ENCODE data around the gene CDK9. TPM values are rescaled to one million over a fixed set of nuclear protein-coding genes. Genes with fewer than 3 reads are reported as not detected.
A peak's percentile ranks its signal among the peaks of the same experiment; 100 is the strongest.

CDK9 gene
- total and polyA plus RNA-seq, 10 donors = 49.2 to 149 (median 97.4) TPM

DNA sequence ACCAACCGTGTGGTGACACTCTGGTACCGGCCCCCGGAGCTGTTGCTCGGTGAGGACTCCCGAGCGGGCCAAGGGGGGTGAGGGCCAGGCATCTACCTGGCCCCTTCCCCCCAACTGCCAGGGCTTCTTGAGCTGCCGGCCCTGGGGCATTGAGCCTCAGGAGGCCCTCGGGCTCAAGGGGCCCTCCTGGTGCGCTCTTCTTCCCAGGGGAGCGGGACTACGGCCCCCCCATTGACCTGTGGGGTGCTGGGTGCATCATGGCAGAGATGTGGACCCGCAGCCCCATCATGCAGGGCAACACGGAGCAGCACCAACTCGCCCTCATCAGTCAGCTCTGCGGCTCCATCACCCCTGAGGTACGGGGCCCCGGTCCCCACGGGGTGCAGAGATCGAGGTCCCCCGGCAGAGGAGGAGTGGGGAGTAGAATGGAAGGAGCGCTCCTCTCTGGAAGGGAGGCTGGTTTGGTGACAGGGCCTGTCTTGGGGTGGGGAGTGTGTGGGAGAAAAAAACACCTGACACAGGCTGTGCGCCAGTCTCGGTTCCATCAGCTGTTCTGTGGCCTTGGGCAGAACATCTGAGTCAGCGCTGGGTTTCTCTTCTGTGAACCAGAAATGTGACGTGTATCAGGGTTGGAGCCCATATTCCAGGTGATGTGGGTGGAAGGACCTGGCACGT is 2.6 kb downstream of the CDK9 start:
- Histone ChIP-seq H3K4me1 (peaks cover 31 to 89% (median 81%) of the 10 kb centered on the region in 6 donors), H3K27ac (peak overlapping the region in 5 of 8 donors; percentile 60 to 99 (median 96))
- WGBS, 5 donors = 75 to 88% (median 84%) methylated on average over 18 to 26 of the region's 26 CpGs

DNA sequence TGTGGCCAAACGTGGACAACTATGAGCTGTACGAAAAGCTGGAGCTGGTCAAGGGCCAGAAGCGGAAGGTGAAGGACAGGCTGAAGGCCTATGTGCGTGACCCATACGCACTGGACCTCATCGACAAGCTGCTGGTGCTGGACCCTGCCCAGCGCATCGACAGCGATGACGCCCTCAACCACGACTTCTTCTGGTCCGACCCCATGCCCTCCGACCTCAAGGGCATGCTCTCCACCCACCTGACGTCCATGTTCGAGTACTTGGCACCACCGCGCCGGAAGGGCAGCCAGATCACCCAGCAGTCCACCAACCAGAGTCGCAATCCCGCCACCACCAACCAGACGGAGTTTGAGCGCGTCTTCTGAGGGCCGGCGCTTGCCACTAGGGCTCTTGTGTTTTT is 3.3 kb downstream of the CDK9 start:
- DNase-seq = no peak
- intact Hi-C loops (cut with DNase I; ENCODE audit: low total_unique reads) = loop anchor here (5.0 kb wide), 1 partner anchor 133 kb away; no protein-coding TSS in a partner anchor
- H3K27ac ChIP-seq = peak overlapping the region in 6 of 8 donors; percentile 13 to 99 (median 86)
- H3K36me3 ChIP-seq = peaks cover 6 to 76% (median 63%) of the 10 kb centered on the region in 6 donors
- no peaks in the 10 kb centered on the region for H3K9me3 ChIP-seq
- peak overlapping the region in 1 of 8 donors; percentile 100 for H3K4me3 ChIP-seq
- H3K4me1 ChIP-seq = peaks cover 24 to 89% (median 77%) of the 10 kb centered on the region in 6 donors
- WGBS, 5 donors = 73 to 94% (median 84%) methylated on average over 16 to 25 of the region's 25 CpGs
- no peaks in the 10 kb centered on the region for H3K27me3 ChIP-seq (replicated peaks in 1 of 7)
- TF ChIP-seq POLR2A (IDR thresholded peaks at IDR 0.05) (no peak), POLR2AphosphoS5 (IDR thresholded peaks at IDR 0.05) (peak in 2 of 3 donors; percentile 63 to 76)
- TF ChIP-seq, protein P1, sequence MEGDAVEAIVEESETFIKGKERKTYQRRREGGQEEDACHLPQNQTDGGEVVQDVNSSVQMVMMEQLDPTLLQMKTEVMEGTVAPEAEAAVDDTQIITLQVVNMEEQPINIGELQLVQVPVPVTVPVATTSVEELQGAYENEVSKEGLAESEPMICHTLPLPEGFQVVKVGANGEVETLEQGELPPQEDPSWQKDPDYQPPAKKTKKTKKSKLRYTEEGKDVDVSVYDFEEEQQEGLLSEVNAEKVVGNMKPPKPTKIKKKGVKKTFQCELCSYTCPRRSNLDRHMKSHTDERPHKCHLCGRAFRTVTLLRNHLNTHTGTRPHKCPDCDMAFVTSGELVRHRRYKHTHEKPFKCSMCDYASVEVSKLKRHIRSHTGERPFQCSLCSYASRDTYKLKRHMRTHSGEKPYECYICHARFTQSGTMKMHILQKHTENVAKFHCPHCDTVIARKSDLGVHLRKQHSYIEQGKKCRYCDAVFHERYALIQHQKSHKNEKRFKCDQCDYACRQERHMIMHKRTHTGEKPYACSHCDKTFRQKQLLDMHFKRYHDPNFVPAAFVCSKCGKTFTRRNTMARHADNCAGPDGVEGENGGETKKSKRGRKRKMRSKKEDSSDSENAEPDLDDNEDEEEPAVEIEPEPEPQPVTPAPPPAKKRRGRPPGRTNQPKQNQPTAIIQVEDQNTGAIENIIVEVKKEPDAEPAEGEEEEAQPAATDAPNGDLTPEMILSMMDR (IDR thresholded peaks at IDR 0.05 in 8 of 11, conservative IDR thresholded peaks at IDR 0.05 in 3 of 11) = no peak

More for the DNA sequence above, 2.6 kb downstream of the CDK9 start:
- intact Hi-C loops (cut with DNase I; ENCODE audit: low total_unique reads) = loop anchor here (5.0 kb wide), 1 partner anchor 134 kb away; no protein-coding TSS in a partner anchor
- Histone ChIP-seq H3K27me3 (replicated peaks in 1 of 7) (no peaks in the 10 kb centered on the region), H3K4me3 (peak overlapping the region in 1 of 8 donors; percentile 100), H3K9me3 (no peaks in the 10 kb centered on the region), H3K36me3 (peaks cover 6 to 69% (median 59%) of the 10 kb centered on the region in 6 donors)
- peak; percentile 81 for DNase-seq
- TF ChIP-seq, protein P1 (IDR thresholded peaks at IDR 0.05 in 8 of 11, conservative IDR thresholded peaks at IDR 0.05 in 3 of 11) = no peak
- TF ChIP-seq POLR2AphosphoS5 (IDR thresholded peaks at IDR 0.05) = peak in 1 of 3 donors; percentile 46
- TF ChIP-seq POLR2A (IDR thresholded peaks at IDR 0.05) = no peak

DNA sequence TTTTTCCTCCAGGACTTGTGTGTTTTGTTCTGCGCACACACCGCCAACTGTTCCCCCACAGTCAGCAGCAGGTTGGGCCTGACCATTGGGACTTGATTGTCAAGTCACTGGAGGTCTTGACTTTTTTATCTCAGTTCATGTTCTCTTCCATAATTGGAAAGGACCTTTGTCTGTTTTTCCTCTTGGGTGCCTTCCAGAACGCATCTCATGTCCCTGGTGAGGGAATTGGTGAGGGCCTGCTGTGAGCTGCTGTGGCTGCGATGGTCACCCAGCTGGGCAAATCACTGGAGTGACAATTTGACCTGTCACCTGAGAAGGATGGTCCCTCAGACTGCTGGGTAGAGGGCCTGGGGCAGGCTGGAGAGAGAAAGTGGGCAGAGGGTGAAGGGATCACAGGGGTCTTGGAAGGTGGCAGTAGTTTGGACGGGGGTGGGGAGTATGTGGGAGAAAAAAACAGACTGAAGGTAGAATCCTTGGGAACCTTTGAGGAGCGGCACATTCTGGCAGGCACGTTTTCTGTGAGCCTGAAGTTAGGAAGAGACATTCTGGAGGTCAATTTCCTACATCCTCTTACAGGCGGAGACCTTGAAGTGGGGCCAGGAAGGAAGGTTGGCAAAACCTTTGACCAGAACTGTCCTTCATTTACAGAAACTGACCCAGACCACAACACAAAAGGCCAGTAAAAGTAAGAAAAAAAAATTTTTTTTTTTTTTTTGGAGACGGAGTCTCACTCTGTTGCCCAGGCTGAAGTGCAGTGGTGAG is 4.4 kb downstream of the CDK9 start:
- DNase-seq = no peak
- peaks cover 16 to 91% (median 74%) of the 10 kb centered on the region in 6 donors for H3K4me1 ChIP-seq
- intact Hi-C loops (cut with DNase I; ENCODE audit: low total_unique reads) = loop anchor here (10.0 kb wide), 1 partner anchor 75 kb away; no protein-coding TSS in a partner anchor
- 75 to 85% (median 80%) methylated on average over 9 of the region's 9 CpGs for WGBS, 5 donors
- peak overlapping the region in 1 of 8 donors; percentile 11 for H3K4me3 ChIP-seq
- peaks cover 6 to 81% (median 65%) of the 10 kb centered on the region in 6 donors for H3K36me3 ChIP-seq
- no peaks in the 10 kb centered on the region for H3K9me3 ChIP-seq
- H3K27me3 ChIP-seq (replicated peaks in 1 of 7) = no peaks in the 10 kb centered on the region
- peak in 2 of 3 donors; percentile 19 to 29 for TF ChIP-seq POLR2AphosphoS5 (IDR thresholded peaks at IDR 0.05)
- TF ChIP-seq, protein P1 (IDR thresholded peaks at IDR 0.05 in 8 of 11, conservative IDR thresholded peaks at IDR 0.05 in 3 of 11) = no peak
- H3K27ac ChIP-seq = peak overlapping the region in 6 of 8 donors; percentile 32 to 96 (median 75)

Data from spleen (tissue), 11 donors.